GM12874 (cell line): ENCODE data around the gene RNF10.

ENCODE experiments used
- CTCF ChIP-seq: IDR thresholded peaks from 2 replicates; pipeline ENCODE4 v1.5.1; 2011; ENCODE audit warnings: low read depth, mild to moderate bottlenecking, control low read depth, low read length, moderate library complexity; ENCODE audit not compliant: insufficient read depth

The RNF10 gene

GRCh38 chr12:120573560-120573959, 39.4 kb downstream of the RNF10 start:
- no peak for TF ChIP-seq CTCF

- TF ChIP-seq CTCF, result no peak
Measured at GRCh38 chr12:120574106-120574505, 40.0 kb downstream of the RNF10 start.

- no peak for TF ChIP-seq CTCF
Measured at GRCh38 chr12:120579179-120579578, 45.0 kb downstream of the RNF10 start.

- TF ChIP-seq CTCF, result no peak
Measured at GRCh38 chr12:120580787-120581723, 46.9 kb downstream of the RNF10 start, which contains the start of gene POP5. Gene POP5, minus strand, starts transcription at chr12:120581402. Its CDS starts 40 bp downstream, at chr12:120581362.

GRCh38 chr12:120581998-120582397, 47.8 kb downstream of the RNF10 start:
- no peak for TF ChIP-seq CTCF

GRCh38 chr12:120583478-120584030, 49.4 kb downstream of the RNF10 start:
- TF ChIP-seq CTCF, result peak; percentile 95

- peak; percentile 60 for TF ChIP-seq CTCF
Measured at GRCh38 chr12:120584343-120585149, 50.4 kb downstream of the RNF10 start.
